Measurements from ENCODE around the gene EVX2. TPM values are rescaled to one million over a fixed set of nuclear protein-coding genes. Genes with fewer than 3 reads are reported as not detected.

Gene EVX2
- polyA plus RNA-seq (ENCODE audit: insufficient read length) = not detected

GRCh38 chr2:176083796-176084261 lies at the start of gene EVX2:
EVX2 (minus strand) TSS chr2:176083962; CDS start chr2:176083776, 186 bp downstream.
- no peak for DNase-seq (ENCODE audit: low read depth)

GRCh38 chr2:176133389-176133788 lies 49.6 kb upstream of the EVX2 start:
- DNase-seq (ENCODE audit: low read depth) = no peak

GRCh38 chr2:176132205-176133171 lies 48.7 kb upstream of the EVX2 start:
- DNase-seq (ENCODE audit: low read depth) = no peak

- DNase-seq (ENCODE audit: low read depth) = no peak
Measured at GRCh38 chr2:176131848-176132158, 48.0 kb upstream of the EVX2 start.

- DNase-seq (ENCODE audit: low read depth) = no peak
Measured at GRCh38 chr2:176130957-176131847, 47.4 kb upstream of the EVX2 start.

GRCh38 chr2:176130147-176130956 lies 46.6 kb upstream of the EVX2 start:
- DNase-seq (ENCODE audit: low read depth) = no peak

GRCh38 chr2:176129813-176130146 lies 46.0 kb upstream of the EVX2 start:
- DNase-seq (ENCODE audit: low read depth) = no peak

- no peak for DNase-seq (ENCODE audit: low read depth)
Measured at GRCh38 chr2:176128982-176129796, 45.4 kb upstream of the EVX2 start, which contains the start of gene HOXD8. HOXD8 (plus strand) TSS chr2:176129705; CDS start chr2:176130367, 662 bp downstream.

- no peak for DNase-seq (ENCODE audit: low read depth)
Measured at GRCh38 chr2:176128172-176128981, 44.6 kb upstream of the EVX2 start.

GRCh38 chr2:176127774-176128072 lies 44.0 kb upstream of the EVX2 start:
- DNase-seq (ENCODE audit: low read depth) = no peak

- no peak for DNase-seq (ENCODE audit: low read depth)
Measured at GRCh38 chr2:176126929-176127773, 43.4 kb upstream of the EVX2 start.

GRCh38 chr2:176125772-176126054 lies 42.0 kb upstream of the EVX2 start:
- DNase-seq (ENCODE audit: low read depth) = no peak

GRCh38 chr2:176124947-176125771 lies 41.4 kb upstream of the EVX2 start:
- no peak for DNase-seq (ENCODE audit: low read depth)

- DNase-seq (ENCODE audit: low read depth) = no peak
Measured at GRCh38 chr2:176124110-176124946, 40.6 kb upstream of the EVX2 start.

GRCh38 chr2:176123411-176124109 lies 39.8 kb upstream of the EVX2 start:
- no peak for DNase-seq (ENCODE audit: low read depth)

- DNase-seq (ENCODE audit: low read depth) = no peak
Measured at GRCh38 chr2:176122683-176123410, 39.1 kb upstream of the EVX2 start, which contains the start of gene HOXD9. HOXD9 (plus strand) TSS chr2:176122719; CDS start chr2:176122769, 50 bp downstream.

All from forelimb muscle (tissue), 1 donor.